Body of pancreas (tissue), 4 donors: Measurements from ENCODE around the gene BCL11B. TPM values are rescaled to one million over a fixed set of nuclear protein-coding genes. Genes with fewer than 3 reads are reported as not detected.

Experiments used
- ATAC-seq: fragments of 150-250 bp; one replicate; pipeline ENCODE4 v1.9.1; 2016
- DNase-seq, 4 donors: peaks; one replicate each; pipeline ENCODE4 v3.0.0-alpha.2; 2019
- H3K27ac ChIP-seq, 4 donors: fragments of 200-600 bp; sonication (generic); 1 replicate in 3 of 4; 2 replicates in 1 of 4; pipeline versions ENCODE4 v1.5.1 to v1.6.1; 2016 to 2019; ENCODE audit warnings: mild to moderate bottlenecking in 1 of 4, mixed read lengths in 1 of 4, moderate library complexity in 1 of 4
- H3K27me3 ChIP-seq, 2 donors: fragments of 200-600 bp; sonication (generic); one replicate each; pipeline ENCODE4 v1.6.0; 2016; ENCODE audit warnings: mild to moderate bottlenecking in 1 of 2
- H3K36me3 ChIP-seq, 2 donors: fragments of 200-600 bp; sonication (generic); replicated peaks in 1 of 2; 2 replicates each; pipeline ENCODE4 v1.5.1; 2016; ENCODE audit warnings: low read depth in 2 of 2; ENCODE audit not compliant: insufficient read depth in 1 of 2
- H3K4me1 ChIP-seq: fragments of 200-600 bp; sonication (generic); one replicate; pipeline ENCODE4 v1.6.0; 2016
- H3K4me3 ChIP-seq, 2 donors: fragments of 200-600 bp; sonication (generic); 1 replicate in 1 of 2; 2 replicates in 1 of 2; pipeline ENCODE4 v1.5.1; 2016 to 2019
- H3K9me3 ChIP-seq, 3 donors: fragments of 200-600 bp; sonication (generic); 1 replicate in 2 of 3; 2 replicates in 1 of 3; pipeline ENCODE4 v1.5.1; 2016
- CTCF ChIP-seq, 7 experiments: fragments of 450-650 bp in 4 of 7; fragments of 200-600 bp in 3 of 7; sonication (generic) in 3 of 7; IDR thresholded peaks; one replicate each; pipeline ENCODE4 v1.5.1; 2016 to 2019; ENCODE audit warnings: antibody characterized with exemption in 7 of 7
- POLR2A ChIP-seq, 3 donors: fragments of 450-650 bp; IDR thresholded peaks; one replicate each; pipeline ENCODE4 v1.6.1; 2016; ENCODE audit warnings: antibody characterized with exemption in 3 of 3, mild to moderate bottlenecking in 2 of 3
- WGBS, 2 donors: methylation state at CpG; one replicate each; pipeline ENCODE4 v1.1.5; 2017; 5-methylcytosine and 5-hydroxymethylcytosine counted together
- intact Hi-C: fragments of 100-400 bp; cut with DNase I; formaldehyde crosslinking; loops from one replicate; pipeline ENCODE4 v1.15.1; 2023
- total RNA-seq, 2 donors: library from RNA; depleted of rRNA; stranded (reverse); fragments of >200 nt; gene quantifications; one replicate each; pipeline ENCODE4 v1.1.0, GENCODE V29; 2016

The BCL11B gene
- total RNA-seq, 2 donors from 2014 or later: 0.78 TPM; not detected in 1

DNA sequence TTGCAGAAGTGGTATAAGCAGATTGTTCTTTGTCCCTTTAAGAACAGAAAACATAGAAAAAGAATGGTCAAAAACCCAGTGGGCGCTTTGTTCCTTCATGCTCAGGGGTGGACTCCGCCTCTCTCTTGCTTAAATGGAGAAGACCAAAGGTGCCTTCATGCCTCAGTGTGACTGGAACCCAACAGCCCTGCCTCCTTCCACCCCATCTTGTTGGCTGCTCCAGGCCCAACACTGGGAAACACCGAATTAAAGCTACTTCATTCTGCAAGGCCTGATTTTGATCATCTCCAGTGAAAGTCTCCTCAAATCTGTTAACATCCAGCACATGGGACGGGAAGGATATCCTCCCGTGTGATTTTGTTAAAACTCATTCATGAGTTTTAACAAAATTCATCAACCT is 103.7 kb downstream of the BCL11B start:
- TF ChIP-seq POLR2A (IDR thresholded peaks at IDR 0.05) (no peak), CTCF (IDR thresholded peaks at IDR 0.05) (no peak)
- WGBS, 2 donors: 82 to 88% methylated on average over 5 of the region's 5 CpGs
- Histone ChIP-seq H3K9me3 (no peaks in the 10 kb centered on the region), H3K36me3 (no peaks in the 10 kb centered on the region), H3K27ac (no peak overlapping the region), H3K4me1 (no peaks in the 10 kb centered on the region), H3K4me3 (no peak overlapping the region), H3K27me3 (no peaks in the 10 kb centered on the region)
- DNase-seq: no peak
- intact Hi-C loops: no loop called here
- ATAC-seq: no peak

DNA sequence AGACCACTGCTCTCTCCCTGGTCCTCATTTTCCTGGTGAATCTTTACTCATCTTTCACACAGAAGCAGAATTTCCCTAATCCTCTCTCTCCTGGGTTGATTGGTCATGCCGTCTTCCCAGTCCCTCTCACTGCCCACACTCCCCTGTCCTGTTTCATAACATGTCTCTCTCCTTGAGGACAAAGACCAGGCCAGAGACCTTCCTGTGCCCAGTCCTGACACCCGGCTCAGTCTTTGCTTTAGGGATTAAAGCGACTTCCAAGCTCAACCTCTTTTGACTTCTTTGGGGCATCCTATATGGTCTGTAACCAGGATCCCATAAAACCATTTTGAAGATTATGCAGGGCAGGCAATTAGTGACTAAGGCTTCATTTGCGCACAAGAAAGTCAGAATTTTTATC is 105.5 kb downstream of the BCL11B start:
- Histone ChIP-seq H3K4me3 (no peak overlapping the region), H3K9me3 (no peaks in the 10 kb centered on the region), H3K4me1 (no peaks in the 10 kb centered on the region), H3K36me3 (no peaks in the 10 kb centered on the region), H3K27ac (no peak overlapping the region), H3K27me3 (no peaks in the 10 kb centered on the region)
- no peak for DNase-seq
- intact Hi-C loops: no loop called here
- 81 to 86% methylated on average over 4 of the region's 4 CpGs for WGBS, 2 donors
- no peak for ATAC-seq
- TF ChIP-seq CTCF (IDR thresholded peaks at IDR 0.05): no peak
- TF ChIP-seq POLR2A (IDR thresholded peaks at IDR 0.05): no peak

GRCh38 chr14:99164712-99165111 is 107.3 kb downstream of the BCL11B start:
- H3K36me3 ChIP-seq: no peaks in the 10 kb centered on the region
- intact Hi-C loops: no loop called here
- no peaks in the 10 kb centered on the region for H3K9me3 ChIP-seq
- no peaks in the 10 kb centered on the region for H3K27me3 ChIP-seq
- no peak overlapping the region for H3K27ac ChIP-seq
- no peak for TF ChIP-seq CTCF (IDR thresholded peaks at IDR 0.05)
- no peak for DNase-seq
- 60 to 62% methylated on average over 5 of the region's 5 CpGs for WGBS, 2 donors
- H3K4me3 ChIP-seq: no peak overlapping the region
- ATAC-seq: no peak
- H3K4me1 ChIP-seq: no peaks in the 10 kb centered on the region

DNA sequence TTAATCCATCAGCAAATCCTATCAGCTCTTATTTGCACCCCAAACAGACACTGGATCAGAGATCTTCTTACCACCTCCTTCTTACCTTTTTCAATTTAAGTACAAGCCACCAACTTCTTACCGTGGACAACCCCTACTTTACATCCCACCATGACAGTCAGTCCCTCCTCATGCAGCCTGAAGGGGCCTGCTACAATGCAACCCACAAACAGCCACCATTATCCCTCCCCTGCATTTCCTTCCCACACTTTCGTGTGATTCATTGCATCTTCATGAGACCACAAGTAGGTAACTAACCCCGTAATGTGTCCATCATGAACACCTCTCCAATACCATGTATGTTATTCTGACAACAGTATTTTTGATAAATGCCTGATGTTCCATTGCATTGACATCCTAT is 108.6 kb downstream of the BCL11B start:
- H3K9me3 ChIP-seq: no peaks in the 10 kb centered on the region
- intact Hi-C loops: no loop called here
- DNase-seq: no peak
- H3K4me3 ChIP-seq: no peak overlapping the region
- H3K27ac ChIP-seq: no peak overlapping the region
- 68 to 70% methylated on average over 3 of the region's 3 CpGs for WGBS, 2 donors
- no peak for ATAC-seq
- no peaks in the 10 kb centered on the region for H3K27me3 ChIP-seq
- peaks cover under 1% of the 10 kb centered on the region for H3K4me1 ChIP-seq
- no peak for TF ChIP-seq CTCF (IDR thresholded peaks at IDR 0.05)
- no peak for TF ChIP-seq POLR2A (IDR thresholded peaks at IDR 0.05)
- no peaks in the 10 kb centered on the region for H3K36me3 ChIP-seq
